Occipital lobe (tissue), 2 donors: ENCODE results near the gene MPHOSPH8. TPM values are rescaled to one million over a fixed set of nuclear protein-coding genes. Genes with fewer than 3 reads are reported as not detected.
"Not testable (repeated sequence)": the region's sequence is repeated elsewhere in the genome, so short reads cannot be mapped to it uniquely, and the experiment has no call there.

Source experiments
- DNase-seq: peaks from one replicate; lab custom pipeline; 2025; lab: John Stamatoyannopoulos, UW
- total RNA-seq: library from RNA; depleted of rRNA; stranded (reverse); fragments of >200 nt; gene quantifications from one replicate; pipeline ENCODE4 v1.2.3, GENCODE V29; 2014

Gene MPHOSPH8
- total RNA-seq, 1 donor from 2014 or later, result 31.2 TPM

DNA sequence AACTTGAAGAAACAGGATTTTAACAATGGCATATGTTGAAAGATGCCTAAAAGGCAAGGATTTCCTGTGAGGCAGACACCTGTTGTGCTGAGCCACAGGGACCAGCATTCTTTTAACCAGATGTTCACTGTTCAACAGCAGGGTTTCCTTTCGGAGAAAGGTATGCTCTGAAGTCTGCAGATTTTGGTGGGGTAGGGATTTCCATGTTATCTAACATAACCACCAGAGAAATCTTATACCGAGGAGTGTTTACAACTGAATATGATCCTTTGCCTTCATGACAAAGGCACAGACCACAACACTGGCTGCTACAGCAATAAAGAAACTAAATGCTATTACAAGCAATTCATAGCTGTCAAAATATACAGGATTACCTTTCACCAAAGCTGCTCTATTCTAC lies 48.1 kb downstream of the MPHOSPH8 start:
- DNase-seq, result no peak

DNA sequence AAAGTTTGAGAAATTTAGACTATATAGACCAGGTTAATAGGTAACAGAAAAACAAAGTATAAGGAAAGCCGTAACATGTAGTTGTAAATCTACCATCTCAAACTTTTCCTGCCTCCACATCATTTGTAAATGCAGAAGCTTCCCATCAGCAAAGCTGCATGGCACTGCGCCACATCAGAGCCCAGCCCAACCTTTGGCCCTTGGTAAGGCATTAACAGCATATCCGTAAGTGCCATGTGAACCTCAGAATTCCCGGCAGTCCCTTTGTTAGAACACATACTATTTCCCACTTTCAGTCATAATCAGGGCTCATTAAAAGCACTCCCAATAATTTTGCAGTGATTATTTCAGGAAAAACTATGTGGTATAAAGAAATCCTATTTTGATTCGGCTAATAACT lies 51.6 kb downstream of the MPHOSPH8 start:
- DNase-seq, result no peak

DNA sequence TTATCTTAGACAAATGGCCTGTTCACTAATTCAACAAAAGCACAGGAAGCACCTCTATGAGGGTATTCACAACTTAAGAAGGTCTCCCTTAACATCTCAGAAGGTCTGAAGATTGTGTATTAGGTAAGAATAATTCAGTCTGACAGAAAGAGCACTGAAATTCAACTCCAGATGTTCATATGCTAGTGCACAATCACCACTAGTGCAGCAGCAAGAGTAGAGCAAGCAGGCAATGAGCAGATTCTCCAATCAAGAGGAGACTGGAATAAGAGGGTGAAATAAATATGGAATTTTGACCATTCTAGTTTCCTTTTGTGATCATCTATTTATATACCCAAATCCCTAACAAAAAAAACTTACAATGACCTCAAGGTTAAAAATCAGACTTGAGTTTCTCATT lies 52.0 kb downstream of the MPHOSPH8 start:
- DNase-seq, result no peak

DNA sequence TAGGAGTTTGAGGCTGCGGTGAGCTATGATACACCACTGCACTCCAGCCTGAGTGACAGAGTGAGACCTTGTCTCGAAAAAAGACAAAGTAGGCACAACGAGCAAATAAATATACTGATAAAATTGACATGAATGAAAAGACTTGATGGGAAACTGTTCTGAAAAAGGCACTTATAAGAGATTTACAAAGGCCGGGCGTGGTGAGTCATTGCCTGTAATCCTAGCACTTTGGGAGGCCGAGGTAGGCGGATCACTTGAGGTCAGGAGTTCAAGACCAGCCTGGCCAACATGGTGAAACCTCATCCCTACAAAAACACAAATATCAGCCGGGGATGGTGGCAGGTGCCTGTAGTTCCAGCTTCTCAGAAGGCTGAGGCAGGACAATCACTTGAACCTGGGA lies 58.0 kb downstream of the MPHOSPH8 start:
- not testable (repeated sequence) for DNase-seq

DNA sequence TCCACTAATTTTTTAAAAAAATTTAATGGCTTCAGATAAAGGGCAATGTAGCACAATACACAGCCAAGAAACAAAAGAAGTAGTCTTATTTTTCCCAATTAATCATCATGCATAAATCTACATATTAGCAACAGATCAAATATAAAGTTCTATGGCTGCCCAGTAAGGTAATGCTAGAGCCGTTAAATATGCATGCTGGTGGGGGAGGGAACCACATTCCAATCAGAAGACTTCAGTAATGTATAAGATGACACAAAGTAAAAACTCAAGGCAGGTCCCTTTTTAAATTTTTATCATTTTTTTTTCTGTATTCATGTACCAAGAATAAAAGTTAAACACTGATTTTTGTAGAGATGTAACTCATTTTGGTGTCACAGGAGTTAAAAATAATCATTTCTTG lies 62.0 kb downstream of the MPHOSPH8 start:
- no peak for DNase-seq

DNA sequence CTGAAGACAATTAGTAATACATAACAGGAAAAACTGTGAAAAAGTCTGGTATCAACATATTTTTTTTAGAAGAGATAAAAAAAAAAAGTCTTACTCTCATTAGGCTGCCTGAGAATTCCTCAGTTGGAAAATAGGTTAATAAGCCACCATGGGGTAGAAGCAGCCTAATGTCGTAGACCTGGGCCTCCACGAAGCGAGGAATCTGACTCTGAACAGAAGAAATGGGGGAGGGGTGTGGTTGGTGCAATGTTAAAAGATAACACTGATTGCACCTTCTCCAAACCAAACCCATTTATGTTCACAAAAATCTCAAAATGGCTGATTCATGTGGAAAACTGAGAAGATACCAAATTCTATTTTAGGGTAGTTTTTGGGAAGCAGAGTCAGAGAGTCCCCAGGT lies 62.4 kb downstream of the MPHOSPH8 start:
- no peak for DNase-seq

DNA sequence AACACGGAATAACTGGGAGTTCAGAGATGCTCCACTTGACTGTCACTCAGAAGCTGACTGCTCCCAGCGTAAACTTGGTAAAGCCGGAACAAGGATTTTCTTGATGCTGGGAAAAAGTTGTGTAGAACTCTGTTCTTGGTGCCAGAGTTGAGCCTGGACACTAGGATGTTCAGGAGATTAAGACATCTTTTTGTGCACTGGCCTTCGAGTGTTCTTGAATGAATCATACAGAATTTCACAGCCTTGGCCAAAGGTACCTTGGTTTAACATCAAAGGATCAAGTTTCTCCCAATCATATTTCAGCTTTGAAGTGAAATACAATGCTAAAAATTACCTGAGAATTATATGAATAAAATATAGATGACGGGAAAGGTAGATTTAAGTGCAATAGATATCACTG lies 67.5 kb downstream of the MPHOSPH8 start:
- DNase-seq, result not testable (repeated sequence)

DNA sequence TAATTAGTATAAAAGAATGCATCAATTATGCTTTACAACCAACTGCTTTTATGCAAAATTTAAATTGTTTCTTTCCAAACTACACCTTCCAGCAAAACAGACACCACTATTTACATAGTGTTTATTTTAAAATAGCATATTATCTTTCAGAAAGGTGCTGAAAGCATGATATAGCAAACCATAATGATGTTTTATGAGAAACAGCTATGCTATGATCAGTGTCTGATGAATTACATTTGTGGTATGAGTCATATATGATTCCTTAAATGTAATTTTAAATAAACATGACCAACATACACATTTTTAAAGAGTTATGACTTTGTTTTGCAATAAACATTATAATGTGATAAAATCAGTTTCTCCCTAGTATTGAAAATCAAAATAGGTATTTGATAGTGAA lies 68.2 kb downstream of the MPHOSPH8 start:
- DNase-seq, result not testable (repeated sequence)

DNA sequence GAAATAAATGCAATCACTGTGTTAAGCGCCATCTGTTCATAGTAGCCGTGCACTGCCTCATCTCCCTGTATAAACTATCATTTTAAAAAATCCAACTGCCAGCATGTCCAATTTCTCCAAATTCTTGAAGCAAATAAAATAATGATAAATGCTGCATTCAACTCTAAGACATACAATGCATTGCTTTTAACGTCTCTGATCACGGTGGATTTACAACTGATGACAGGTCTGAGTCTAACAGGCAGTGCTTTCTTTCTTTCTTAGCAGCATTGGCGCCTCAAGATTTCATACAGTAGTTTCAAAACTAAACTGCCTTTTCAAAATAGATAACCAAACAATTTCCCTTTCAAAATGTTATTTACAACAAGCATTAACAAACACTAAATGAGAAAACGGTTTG lies 70.8 kb downstream of the MPHOSPH8 start:
- not testable (repeated sequence) for DNase-seq

DNA sequence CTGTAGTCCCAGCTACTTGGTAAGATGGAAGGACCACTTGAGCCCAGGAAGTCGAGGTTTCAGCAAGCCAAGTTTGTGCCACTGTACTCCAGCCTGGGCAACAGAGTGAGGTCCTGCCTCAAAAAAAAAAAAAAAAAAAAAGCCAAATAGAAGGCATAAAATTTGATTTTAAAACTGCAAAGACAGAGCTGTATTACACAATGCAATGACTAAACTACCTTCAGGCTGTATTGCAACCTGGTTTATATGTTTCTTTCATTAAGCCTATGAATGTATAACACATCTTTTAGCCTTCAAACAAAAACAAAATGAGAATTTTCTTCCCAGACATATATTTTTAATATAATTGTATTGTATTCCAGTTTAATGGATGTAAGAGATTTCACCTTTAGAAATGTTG lies 75.6 kb downstream of the MPHOSPH8 start:
- DNase-seq, result not testable (repeated sequence)

DNA sequence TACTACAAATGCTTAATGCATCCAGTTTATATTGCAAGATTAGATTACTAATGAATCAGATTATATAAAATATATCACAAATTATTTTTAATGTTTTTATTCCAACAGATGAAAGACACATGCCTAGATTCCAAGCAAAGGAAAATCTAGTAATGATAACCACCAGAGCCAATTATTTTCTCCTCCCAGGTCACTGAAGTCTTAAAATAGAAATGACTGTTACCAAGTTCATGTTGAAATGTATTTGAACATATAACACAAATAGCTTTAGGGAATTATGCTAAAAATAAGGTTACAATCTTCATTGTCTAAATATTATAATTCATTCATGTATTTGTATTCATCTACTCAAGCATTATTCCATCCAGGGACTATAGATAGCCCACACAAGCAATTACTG lies 76.3 kb downstream of the MPHOSPH8 start:
- DNase-seq, result not testable (repeated sequence)

DNA sequence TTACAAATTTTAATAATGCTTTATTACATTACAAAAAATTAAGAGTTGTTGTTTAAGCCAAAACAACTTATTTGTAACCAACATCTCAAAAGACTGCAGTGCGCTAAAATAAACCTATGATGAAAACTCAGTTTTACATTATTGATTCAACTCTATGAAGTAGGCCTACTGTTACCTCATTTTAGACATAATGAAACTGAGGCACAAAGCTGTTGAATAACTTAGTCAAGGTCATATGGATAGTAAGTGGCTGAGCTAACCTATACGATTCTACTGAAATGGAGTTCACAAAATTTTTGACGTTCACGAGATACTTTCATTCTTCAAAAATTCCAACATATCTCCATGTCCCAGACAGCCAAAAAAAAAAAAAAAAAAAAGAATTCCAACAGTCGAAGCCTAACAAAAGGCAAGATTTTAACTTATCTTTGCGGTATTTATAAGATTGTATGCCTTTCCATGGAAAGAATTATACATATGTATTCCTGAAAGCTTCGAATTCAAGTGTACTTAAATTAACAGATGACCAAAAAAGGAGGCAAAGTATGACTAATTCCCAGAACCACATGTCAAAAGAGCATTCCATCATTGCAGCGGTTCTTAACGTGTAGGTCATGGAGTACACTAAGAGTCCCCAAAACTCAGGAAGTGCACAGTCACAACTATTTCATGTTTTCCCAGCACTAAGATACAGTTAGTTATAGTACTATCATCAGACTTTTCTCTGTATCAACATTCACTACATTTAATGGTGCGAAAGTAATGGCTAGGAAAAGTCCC lies 79.9 kb downstream of the MPHOSPH8 start:
- no peak for DNase-seq

DNA sequence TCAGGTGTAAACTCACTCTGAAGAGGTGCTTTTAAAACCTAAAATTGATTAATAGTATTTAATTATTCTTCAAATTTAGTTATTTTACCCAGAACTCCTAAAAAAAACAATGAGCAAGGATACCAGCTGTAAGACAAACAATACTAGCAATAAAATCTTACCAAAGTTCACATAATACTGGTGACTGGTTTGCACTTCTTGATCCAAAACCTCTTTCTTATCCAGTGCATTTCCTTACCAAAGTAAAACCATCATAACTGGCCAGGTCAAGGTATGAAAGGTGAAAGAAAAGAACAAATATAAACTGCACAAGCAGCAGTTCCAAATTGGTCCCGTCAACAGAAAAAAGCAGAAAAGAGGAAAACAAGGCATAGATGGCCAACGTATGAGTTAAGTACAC lies 86.6 kb downstream of the MPHOSPH8 start:
- DNase-seq, result no peak

Other genes starting within 250 kb of the MPHOSPH8 start
- gene TPTE2, start 72.1 kb upstream of the MPHOSPH8 start, total RNA-seq, result 0.16 TPM
- 111 TPM for gene PSPC1, start 149.3 kb downstream of the MPHOSPH8 start, total RNA-seq
- 33.8 TPM for gene ZMYM5, start 230.0 kb downstream of the MPHOSPH8 start, total RNA-seq